Daoy (cell line): ENCODE data around the gene PXK. TPM values are rescaled to one million over a fixed set of nuclear protein-coding genes. Genes with fewer than 3 reads are reported as not detected.

ENCODE experiments used
- DNase-seq: peaks from one replicate; pipeline ENCODE4 v3.0.0-alpha.2; 2015; ENCODE audit warnings: low read depth
- total RNA-seq: library from RNA; depleted of rRNA; stranded (reverse); fragments of >200 nt; shearing (Covaris generic); gene quantifications from 2 replicates; pipeline ENCODE4 v1.2.3, GENCODE V29; 2014

PXK gene
- total RNA-seq, 1 experiment from 2014 or later: 23.6 TPM

DNA sequence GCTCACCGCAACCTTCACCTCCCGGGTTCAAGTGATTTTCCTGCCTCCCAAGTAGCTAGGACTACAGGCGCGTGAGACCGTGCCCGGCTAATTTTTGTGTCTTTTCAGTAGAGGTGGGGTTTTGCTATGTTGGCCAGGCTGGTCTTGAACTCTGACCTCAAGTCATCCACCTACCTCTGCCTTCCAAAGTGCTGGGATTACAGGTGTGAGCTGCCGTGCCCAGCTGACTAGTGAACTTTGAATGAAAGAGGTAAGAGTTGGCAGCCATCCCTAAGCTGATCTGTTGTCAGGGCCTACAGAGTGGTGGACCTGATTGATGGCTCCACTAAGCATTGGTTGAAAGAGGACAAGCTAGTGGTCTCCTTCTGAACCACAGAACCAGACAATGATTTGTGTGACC lies 15.3 kb downstream of the PXK start:
- DNase-seq: no peak

DNA sequence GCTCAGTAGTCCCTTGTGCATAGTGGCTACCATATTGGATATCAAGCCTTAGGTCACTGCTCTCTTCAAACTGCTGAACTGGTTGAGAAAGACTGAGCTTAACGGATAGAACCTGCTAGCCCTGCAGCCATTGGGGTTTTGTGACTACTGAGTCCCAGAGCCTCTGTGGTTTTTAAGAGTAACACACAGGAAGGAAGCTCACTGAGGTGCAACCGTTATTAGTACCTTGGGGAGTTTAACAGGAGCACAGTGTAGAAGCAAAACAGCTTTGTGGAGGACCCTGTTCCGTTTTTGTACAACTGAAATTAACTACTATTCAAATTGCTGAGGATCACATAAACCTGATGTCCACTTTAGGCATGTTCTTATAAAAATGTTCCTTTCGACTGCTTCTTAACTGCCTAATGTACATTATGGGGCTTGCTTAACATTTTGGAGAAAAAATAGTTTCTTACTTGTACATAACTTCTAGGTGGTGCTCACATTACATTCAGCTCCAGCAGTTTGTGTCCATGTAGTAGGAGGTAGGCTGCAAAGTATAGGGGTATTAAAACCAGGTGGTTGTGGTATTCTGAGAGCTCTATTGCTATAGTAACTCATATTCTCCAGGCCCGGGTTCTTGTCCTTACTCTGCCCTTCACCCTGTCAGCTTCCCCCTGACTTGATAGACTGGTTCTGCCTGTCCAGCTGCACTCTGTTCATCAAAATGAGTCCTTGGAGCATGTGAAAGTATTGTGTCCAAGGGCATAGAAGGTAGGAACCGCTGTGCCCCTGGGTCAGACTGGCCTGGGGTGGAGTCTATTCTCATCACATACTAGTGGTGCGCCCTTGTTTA lies 17.3 kb downstream of the PXK start:
- no peak for DNase-seq

DNA sequence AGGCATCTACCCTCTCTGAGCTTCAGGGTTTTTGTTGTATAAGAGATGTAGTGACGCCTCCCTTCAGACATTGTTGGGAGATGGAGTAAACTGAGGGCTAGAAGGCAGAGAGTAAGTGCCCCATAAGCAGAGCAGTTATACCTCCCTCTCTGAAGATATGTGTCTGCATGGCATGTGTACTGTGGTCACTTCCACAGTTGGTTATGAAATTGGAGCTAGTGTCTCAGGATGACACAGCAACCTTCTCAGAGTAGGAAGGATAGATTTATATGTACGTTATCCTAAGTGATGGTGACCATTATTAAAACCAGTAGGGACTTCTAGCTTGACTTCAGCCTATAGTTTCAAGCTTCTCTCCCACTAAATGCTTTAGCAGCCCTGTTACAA lies 17.9 kb downstream of the PXK start:
- no peak for DNase-seq

DNA sequence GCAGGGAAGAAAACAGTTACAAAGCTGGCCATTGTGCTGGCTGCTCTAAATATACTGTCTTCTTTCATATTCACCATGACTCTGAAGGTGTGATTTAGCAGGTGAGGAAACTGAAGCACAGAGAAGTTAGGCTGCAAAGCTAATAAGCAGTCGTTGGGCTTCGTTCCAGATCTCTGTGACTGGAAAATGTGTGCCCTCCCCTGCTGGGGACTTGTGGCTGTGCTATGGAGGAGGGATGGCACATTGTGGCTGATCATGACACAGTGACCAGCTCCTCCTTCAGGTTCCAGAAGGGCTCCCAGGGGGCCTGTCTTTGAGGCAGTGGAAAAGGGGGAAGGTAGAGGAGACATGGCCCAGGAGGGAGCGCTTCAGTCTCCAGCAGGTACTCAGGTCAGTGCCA lies 19.2 kb downstream of the PXK start:
- DNase-seq: no peak

DNA sequence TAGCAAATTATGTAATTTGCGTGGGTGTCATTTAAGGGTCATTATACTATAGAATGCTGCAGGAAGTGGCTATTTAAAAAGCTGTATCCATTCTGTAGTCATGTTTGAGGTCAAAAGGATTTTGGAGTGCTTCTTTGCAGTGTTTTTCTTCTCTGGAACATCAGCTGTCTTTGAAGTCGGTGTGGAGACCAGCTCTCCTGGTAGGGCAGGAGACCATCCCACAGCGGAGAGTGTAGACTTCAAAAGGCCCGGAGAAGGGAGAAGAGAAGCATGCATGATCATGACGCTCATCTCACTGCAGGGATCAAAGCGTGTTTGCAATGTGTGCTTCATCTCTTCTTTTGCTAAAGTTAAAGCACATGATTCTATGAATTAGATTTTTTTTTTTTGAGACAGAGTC lies 19.9 kb downstream of the PXK start:
- no peak for DNase-seq

DNA sequence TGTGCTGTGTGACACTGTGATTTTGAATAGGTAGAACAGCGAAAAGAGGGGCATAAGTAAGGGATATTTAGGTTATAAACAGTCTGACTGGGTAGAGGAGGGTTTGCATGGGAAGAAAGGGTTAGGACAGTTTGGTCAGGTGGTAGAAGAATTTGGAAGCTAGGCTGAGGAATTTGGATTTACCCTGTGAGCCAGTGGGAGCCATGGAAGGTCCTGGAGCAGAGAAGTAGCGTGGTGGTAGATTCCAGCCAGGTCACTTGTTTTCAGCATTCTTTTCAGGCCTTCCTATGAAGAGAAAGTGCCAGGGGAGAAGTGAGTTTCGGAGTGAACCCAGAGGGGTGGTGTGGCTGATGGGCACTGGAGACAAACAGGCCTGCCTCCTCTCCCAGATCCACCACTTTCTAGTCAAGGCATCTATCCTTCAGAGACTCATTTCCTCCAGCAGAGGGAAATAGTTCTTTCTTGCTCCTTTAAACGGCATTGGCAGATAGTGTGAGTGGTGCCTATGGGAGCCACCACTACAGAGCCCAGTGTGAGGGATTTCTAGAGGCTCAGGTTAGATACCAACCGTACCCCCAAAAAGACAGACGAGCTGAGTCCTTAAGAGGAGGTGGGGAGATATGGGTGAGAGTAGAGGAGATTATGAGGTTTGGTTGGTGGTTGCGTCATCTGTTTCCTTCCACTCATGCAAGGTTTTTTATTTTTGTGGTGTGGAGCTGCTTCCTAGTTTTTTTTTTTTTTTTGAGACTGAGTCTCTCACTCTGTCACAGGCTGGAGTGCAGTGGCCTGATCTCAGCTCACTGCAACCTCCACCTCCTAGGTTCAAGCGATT lies 21.2 kb downstream of the PXK start:
- DNase-seq: no peak

DNA sequence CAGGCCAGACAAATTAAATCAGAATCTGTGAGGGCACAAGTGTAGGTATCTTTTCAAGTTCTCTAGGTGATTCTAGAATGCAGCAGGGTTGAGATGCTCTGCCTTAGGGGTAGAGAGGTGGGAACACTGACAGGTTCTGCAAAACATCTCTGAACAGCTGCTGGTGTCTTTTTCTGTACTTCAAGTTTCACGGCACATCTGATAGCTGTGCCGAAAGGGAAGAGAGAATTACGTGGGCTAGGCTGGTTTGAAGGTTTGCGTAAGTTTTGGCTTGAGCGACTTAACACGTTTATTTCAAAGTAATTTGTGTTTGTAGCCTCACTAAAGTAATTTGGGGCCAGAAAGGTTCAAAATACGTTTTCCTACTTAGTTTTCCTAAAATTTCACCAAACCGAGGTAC lies 22.5 kb downstream of the PXK start:
- DNase-seq: no peak

DNA sequence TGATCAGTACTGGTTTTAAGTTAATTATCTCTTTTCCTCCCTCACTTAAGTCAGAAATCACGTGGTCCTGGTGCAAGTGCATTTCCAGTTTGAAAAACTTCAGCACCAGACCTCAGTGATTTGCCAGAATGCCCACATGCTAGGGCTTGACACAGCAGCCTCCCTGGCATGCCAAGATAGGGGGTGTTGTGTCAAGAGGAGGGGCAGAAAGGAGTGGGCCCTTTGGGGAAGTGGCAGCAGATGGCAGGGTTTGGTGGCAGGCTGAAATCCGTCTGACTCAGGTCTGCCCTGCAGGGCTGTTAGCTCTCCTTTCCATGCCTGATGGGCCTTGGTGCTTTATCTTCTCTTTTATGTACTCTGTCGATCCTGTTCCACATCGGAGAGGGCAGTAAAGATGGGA lies 23.4 kb downstream of the PXK start:
- DNase-seq: no peak

DNA sequence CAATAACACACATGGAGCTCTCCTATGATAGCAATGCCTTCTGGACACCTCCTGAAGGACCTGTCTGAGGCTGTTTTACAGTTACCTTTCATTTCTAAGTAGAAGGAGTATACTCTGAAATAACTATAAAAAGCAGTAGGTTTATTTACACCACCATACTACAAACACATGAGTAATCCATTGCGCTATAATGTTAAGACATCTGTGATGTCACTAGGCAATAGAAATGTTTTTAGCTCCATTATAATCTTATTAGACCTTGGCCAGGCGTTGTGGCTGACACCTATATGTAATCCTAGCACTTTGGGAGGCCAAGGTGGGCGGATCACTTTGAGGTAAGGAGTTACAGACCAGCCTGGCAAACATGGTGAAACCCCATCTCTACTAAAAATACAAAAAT lies 24.7 kb downstream of the PXK start:
- no peak for DNase-seq

DNA sequence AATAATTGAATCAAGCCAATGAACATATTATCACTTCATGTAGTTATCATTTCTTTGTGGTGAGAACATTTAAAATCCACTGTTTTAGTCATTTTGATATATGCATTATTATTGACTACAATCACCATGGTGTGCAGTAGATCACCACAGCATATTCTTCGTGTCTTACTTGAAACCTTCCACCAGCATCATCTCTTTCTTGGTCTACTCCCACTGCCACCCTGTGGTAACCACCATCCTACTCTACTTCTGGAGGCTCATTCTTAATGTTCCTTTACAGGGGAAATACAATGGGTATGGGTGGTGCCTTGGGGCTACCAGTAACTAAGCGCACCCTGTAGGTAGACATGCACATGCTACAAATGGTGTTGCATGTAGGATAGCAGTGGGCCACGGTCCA lies 25.4 kb downstream of the PXK start:
- no peak for DNase-seq

DNA sequence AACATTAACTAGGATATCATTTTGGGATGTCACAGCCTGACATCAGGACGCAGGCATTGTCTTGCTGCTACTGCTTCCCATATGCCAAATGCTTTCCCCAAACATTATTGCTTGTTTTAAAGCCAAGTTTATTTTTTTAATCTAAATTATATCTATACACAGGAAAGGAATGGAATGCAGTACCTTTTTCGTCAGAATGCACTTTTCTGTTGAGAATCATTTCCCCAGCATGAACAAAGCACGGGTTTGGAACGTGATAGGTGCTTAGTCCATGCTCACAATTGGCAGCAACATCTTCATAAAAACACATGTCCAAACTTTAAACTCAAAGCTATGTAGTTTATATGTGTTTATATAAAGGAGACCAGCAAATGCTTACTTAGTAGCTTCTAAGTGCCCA lies 26.1 kb downstream of the PXK start:
- DNase-seq: no peak

DNA sequence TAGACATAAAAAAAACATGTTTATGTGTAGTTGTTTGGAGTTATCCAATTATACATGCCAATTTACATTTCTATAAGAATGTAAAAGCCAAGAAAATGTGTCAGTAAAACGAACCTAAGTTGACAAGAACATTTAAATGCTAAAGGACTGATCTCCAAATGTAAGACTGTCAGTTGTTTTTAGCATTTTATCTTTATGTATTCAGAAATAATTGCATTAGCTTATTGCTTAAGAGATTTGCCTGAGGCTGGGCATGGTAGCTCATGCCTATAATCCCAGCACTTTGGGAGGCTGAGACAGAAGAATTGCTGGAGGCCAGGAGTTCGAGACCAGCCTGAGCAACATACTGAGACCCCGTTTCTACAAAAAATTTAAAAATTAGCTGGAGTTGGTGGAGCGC lies 26.9 kb downstream of the PXK start:
- DNase-seq: no peak

DNA sequence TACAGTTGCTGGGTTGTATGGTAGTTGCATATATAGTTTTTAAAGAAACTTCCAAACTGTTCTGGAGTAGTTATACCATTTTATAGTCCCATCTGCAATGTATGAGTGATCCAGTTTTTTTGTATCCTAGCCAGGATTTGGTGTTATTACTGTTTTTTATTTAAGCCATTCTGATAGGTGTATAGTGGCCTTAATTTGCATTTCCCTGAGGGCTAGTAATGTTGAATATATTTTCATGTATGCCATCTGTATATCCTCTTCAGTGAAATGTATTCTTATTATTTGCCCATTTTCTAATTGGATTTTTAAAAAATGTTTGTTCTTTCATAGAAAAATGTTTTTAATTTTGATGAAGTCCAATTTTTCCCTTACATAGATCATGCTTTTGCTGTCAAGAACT lies 29.2 kb downstream of the PXK start:
- DNase-seq: no peak

DNA sequence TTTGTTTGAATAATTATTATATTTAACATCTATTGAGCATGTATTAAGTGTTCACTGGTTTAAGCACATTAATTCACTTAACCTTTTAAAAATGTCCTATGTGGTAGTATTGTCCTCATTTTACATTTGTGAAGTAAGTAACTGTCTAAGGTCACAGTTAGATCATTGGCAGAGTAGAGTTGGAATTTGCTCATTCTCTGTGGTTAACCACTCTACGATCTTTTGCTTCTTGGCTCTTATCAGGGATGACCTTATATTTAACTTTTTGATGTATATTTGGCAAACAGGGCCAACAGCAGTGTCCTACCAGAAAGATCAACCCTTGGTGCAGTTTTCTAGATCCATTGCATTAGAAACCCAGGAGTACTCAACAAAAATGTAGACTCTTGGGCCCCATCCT lies 34.0 kb downstream of the PXK start:
- DNase-seq: no peak

DNA sequence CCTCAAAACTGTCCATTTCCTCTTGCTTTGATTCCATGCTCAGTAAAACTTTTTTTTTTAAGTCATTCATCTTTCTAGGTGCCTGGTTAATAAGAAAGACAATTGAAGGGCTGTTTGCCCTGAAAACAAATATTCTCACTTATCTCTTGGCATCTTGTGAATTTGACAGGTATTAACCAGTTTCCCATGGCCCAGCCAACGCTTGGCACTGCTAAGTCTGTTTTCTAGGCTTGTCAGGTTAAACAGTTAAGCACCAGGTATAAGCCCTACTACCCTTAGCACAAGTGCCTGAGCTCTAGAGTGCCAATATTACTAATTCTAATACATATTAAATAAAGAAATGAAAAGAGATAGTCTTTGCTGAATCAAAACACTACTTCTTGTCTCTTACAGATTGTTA lies 36.3 kb downstream of the PXK start:
- DNase-seq: no peak

DNA sequence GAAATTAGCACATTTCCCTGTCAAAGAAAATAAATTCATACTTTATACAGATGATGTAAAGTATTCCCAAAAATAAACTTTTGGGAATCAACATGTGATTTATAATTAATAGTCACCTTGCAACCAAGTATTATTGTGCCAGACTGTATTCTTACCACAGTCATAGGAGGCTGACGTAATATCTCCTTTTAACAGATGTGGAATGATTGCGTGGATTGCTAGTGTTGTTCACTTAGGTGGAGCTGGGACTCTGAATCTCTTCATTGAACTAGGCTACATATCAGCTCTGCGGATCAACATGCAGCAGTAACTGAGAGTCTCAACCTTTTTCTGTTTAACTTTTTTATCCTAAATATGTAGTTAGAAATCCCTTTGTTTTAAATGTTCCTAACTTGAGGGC lies 37.2 kb downstream of the PXK start:
- DNase-seq: no peak

DNA sequence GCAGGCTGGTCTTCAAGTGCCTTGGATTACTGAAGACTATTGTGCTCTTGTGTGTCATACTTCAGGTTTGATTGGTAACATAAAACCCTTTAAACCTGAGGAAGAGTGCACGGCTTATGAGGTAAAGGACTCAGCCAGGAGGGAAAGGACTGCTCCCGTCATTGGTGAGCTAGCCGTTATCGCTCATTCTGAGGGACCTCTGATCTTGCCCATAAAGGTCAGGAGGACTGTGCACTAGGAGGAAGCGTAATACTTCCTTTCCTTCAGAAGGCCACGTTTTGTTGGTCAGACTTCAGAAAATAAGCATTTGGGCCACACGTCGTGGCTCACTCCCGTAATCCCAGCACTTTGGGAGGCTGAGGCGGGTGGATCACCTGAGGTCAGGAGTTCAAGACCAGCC lies 37.7 kb downstream of the PXK start:
- DNase-seq: no peak

DNA sequence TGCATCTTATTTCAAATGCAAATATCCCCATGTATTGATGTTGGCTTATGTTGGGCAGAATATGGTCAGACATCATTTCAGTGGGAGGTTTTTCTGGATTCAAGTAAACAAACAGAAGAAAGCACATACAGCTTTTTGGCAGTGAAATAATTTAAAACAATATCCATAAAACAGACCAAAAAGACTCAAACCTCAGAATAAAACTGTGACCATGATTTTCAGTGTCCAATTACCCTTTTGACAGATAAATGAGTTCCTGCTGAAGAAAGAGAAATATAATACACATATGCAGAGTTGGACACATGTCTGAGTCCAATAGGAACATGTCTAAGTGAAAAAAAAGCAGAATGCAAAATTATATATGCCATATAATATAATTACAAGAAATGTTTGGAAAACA lies 39.1 kb downstream of the PXK start:
- no peak for DNase-seq

DNA sequence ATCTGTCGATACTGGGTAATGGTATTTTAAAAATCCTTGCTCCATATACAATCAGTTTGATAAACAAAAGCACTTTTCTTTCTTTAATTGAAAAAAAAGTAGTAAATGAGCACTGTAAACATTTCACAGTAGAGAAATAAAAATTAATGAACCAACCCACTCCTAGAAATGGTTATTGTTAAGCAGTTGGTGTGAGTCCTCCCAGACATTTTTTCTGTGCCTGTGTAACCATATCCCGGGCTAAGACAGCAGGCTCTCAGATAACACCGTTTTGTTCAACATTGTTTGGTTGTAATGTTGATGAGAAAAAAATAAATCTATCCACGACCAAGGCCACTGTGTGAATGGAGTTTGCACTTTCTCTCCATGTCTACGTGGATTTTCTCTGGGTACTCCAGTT lies 42.6 kb downstream of the PXK start:
- DNase-seq: no peak

DNA sequence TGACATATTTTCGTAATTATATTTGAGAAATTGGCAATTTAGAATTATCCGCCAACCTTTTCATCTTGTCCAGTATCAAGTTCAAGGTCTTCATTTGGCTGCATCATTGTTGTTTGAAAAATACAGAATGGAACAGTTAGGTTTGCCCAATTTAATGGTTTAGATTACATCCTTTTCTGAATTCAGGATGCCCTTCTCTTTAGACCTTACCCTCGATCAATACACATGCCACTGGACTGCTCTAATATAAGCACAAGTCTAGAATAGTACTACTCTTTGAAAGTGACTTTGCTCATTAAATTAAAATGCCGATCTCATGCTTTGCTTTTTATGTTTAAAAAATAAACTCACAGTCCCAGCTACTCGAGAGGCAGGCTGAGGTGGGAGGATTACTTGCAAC lies 44.5 kb downstream of the PXK start:
- no peak for DNase-seq

DNA sequence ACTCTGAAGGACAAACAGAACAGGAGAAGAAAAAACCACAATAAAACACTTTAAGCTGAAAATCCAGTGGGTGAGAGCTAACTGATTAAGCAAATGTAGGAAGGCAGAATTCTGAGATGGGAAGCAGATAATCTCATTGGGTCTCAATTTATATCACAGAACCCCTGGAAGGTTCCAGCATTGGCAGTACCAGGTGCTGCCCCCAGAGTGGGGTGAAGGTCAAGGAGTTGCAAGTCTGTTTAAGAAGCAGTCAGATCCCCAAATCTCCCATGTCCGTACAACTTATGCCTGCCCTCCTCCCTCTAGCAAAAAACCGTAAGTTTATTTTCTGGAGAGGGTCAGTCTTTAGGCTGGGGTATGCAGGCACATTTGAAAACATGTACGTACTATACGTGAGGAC lies 45.1 kb downstream of the PXK start:
- DNase-seq: no peak

DNA sequence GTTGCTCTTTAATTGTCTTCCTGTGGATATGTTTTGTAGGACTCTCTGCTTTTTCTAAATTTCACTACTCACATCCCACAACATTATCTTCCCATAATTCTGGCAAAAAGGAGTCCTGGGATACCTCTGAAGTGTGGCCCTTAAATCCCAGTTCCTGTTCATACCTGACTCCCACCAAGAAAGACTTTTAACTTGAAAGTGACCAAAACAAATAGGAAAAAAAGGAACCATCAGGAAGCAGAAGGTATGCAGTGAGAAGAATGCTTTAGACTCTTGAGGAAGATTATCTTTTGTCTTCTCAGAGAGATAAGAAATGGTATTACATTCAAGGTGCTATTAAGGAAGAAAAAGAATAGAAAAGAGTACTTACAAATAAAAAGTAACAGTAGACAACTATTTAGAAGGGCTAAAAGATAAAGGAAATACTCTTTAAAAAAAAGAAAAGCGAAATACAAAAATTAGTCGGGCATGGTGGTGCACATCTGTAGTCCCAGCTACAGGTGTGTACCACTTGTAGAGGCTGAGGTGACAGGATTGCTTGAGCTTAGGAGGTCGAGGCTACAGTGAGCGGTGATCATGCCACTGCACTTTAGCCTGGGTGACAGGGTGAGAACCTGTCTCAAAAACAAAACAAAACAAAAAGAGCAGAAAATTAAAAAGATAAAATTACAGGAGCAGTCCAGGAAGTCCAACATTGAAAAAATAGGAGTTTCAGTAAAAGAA lies 46.8 kb downstream of the PXK start:
- no peak for DNase-seq

DNA sequence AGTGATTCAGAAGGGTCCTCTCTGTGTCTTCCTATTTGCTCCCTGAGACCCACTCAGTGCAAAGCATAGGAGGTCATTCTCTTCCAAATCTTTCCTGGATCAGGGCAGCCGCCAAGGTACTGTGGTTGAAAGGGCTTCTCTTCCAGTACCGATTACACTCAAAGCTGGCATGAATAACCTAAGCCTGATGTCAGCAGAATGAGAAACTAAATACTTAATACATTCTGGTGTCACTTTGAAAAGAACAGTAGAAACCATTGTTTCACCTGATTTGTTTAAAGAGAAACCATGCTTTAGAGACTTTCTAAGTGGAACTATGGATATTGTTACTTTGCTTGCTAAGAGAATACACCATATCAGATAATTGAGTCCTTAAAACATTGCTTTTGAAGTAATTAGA lies 50.8 kb downstream of the PXK start:
- DNase-seq: peak; percentile 60
